Ecto neural progenitor cell (in vitro differentiated cells): ENCODE data around the gene GBP5.
"Not testable (repeated sequence)": the region's sequence is repeated elsewhere in the genome, so short reads cannot be mapped to it uniquely, and the experiment has no call there.

Source experiments
- DNase-seq: peaks from one replicate; pipeline ENCODE4 v3.0.0-alpha.2; 2018; ENCODE audit warnings: low spot score

Gene GBP5, protein sequence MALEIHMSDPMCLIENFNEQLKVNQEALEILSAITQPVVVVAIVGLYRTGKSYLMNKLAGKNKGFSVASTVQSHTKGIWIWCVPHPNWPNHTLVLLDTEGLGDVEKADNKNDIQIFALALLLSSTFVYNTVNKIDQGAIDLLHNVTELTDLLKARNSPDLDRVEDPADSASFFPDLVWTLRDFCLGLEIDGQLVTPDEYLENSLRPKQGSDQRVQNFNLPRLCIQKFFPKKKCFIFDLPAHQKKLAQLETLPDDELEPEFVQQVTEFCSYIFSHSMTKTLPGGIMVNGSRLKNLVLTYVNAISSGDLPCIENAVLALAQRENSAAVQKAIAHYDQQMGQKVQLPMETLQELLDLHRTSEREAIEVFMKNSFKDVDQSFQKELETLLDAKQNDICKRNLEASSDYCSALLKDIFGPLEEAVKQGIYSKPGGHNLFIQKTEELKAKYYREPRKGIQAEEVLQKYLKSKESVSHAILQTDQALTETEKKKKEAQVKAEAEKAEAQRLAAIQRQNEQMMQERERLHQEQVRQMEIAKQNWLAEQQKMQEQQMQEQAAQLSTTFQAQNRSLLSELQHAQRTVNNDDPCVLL

DNA sequence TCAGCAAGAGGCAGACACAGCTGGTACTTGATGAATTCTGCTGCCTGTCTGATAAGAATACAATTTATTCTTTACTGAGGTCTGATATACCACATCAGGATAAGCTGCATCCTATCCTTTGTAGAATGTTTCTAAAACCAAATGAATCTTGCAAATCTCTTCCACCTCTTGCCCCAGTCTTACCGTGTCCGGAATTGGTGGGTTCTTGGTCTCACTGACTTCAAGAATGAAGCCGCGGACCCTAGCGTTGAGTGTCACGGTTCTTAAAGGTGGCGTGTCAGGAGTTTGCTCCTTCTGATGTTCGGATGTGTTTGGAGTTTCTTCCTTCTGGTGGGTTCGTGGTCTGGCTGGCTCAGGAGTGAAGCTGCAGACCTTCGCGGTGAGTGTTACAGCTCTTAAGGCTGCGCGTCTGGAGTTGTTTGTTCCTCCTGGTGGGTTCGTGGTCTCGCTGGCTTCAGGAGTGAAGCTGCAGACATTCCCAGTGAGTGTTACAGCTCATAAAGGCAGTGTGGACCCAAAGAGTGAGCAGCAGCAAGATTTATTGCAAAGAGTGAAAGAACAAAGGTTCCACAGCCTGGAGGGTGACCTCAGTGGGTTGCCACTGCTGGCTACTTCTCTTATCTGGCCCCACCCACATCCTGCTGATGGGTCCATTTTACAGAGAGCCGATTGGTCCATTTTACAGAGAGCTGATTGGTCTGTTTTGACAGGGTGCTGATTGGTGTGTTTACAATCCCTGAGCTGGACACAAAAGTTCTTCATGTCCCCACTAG is at the start of gene GBP5:
GBP5 (minus strand) TSS at position 592 of the 773 bp plus-strand sequence. CDS start 3,305 bp downstream, outside the sequence.
- DNase-seq: not testable (repeated sequence)

DNA sequence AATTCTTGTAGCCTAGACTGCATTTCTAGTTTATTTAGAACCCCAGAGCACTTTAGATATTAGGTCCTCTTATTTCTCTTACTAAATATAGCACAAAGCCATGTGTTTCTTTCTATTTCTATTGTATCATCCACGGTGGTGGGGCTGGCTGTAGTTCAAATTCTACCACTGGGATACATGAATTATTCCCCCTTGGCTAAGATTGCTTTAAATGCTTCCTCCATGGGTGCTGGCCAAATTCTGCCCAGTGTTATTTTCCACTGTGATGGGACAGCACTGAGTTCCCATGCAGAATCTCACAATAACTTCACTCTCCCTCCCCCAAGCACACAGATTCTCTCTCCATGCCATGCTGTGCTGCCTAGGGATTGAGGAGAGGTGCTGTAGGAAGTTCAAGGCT is 49.7 kb upstream of the GBP5 start:
- no peak for DNase-seq

DNA sequence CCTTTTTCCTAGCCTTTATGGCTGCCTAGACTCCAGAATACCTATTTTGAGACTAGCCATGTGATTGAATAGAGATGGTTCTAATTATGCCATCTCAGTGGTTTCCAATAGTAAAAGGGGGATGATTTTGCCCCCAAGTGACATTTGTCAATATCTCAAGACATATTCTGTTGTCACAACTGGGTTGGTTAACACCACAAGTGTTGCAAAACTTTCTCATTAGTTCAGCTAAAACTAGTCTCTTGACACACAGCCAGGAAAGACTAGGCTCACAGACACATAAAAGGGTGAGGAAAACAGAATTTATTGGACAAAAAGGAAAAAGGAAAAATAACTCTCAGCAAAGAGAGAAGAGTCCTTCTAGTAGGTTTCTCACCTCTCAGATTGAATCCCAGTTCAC is 39.9 kb upstream of the GBP5 start:
- no peak for DNase-seq

DNA sequence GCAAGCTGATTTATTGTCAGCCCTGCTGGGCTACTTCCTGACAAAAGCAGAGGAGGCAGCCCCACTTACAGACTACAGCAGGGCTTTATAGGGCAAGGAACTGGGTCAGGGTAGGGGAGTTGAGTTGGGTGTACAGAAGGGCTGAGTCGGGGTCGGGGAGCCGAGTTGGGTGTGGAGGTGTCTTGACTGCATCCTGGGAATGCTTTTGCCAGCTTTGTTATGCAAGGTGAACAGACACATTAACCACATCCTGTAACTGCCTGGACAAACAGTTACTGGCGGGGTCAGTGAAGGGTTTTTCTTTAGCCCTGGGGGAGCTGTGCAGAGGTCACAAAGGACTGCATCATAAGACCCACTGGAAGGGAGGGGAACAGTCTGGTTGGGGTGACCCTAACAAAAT is 39.1 kb upstream of the GBP5 start:
- DNase-seq: no peak

DNA sequence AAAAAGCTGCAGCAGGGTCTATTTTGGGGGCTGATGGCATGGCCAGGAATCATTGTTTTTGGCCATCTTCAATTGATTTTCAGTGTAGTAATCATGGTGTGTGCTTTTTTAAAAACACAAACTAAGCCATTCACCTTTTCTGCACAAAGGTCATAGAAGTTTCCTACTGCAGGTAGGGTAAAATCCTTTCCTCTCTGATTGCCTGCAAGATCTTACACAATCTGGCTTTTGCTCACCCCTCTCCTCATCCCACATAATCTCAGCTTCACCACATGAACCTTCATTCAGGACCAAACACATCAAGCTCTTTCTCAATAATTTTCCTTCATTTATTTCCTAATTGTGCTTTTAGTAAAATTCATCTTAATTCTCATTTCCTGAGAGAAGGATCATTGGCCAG is 38.3 kb upstream of the GBP5 start:
- no peak for DNase-seq

DNA sequence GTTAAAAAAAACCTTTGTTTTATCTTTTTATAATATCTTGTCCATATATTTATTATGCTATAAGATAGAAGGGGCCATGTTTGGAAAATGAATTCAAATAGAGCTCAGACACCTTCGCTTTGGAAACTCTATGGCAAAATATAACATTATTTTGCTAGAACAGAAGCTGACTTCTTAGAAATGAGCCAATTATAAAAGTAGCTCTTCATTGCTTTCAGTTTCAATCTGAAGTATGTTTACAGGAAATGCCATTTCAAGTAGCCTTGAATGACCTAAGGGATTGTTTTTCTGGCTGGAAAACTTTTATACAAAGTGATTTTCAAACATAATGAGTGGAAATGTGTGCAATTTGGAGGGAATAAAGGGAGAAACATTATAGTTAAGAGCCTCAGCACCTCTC is 37.8 kb upstream of the GBP5 start:
- DNase-seq: no peak

DNA sequence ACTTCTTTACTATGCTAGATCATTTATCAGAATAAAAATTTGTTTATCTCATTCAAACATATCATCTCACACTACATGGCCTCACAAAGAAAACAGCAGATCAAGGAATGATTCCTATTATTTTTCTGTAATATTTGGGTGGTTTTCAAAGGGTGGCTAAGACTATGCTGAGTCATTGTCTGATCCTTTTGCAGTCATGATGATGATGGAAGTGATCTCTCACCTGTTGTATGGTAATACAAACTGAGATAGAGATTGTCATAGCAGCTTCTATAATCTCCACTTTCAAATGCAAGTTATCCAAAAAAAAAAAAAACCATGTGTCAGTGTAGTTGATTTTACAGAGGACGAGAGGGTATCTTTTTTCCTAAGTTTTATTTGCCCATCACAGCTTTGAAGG is 37.2 kb upstream of the GBP5 start:
- no peak for DNase-seq

DNA sequence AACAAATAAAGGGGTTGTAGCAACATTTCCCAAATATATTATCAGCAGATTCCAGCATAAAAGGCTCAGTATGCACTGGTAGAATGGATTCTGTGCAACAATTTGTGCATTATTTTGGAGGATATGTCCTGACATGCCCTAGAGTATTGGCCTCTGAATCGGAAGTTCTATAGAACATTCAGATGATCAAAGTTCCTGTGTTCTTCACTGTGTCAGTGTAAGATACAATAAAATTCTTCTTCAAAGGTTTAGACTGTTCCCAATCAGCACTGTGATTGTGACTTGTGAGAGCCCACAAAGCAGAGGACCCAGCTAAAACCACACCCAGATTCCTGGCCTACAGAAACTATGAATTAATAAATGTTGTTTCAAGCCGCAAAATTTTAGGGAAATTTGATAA is 33.6 kb upstream of the GBP5 start:
- no peak for DNase-seq

DNA sequence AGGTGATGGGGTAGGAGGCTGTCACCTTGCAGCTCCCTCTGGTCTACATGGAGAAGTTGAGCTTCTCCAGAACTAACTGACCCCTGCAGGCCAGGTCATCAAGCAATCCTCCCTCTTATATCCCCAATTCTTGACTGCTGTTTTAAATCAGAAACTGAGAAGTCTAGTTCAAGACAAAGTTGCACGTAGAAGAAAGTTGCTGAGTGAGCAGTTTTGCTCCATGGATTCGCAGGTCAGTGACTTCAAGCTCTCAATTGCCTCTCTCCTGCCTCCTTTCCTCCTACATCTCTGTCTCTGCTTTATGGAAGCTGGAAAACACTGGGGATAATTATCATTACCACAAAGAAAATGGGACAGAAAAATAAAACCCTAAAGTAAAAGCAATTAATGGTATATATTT is 32.8 kb upstream of the GBP5 start:
- DNase-seq: no peak

DNA sequence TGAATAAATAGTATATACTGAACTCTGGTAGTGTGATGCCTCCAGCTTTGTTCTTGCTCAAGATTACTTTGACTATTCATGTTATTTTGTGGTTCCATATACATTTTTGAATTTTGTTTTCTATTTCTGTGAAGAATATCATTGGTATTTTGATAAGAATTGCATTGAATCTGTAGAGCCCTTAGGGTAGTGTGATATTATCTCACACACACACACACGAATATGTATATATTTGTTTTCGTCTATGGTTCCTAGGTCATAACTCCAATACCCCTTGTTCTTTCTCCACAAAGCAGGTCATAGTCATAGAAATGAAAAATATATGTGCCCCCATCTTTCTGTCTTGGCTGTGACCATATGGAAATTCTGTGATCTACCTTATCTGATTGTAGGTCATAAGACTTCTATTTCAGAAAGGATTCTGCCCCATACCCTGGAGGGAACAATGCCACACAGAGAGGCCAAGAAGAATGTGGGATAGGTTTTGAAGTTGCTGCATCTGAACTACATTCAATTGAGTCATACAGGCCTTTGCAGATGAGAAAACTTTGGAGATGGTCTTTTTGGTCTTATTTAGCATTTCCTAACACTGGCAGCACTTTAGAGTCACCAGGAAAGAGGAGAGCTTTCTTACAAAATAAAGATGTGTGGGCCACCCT is 32.0 kb upstream of the GBP5 start:
- no peak for DNase-seq

DNA sequence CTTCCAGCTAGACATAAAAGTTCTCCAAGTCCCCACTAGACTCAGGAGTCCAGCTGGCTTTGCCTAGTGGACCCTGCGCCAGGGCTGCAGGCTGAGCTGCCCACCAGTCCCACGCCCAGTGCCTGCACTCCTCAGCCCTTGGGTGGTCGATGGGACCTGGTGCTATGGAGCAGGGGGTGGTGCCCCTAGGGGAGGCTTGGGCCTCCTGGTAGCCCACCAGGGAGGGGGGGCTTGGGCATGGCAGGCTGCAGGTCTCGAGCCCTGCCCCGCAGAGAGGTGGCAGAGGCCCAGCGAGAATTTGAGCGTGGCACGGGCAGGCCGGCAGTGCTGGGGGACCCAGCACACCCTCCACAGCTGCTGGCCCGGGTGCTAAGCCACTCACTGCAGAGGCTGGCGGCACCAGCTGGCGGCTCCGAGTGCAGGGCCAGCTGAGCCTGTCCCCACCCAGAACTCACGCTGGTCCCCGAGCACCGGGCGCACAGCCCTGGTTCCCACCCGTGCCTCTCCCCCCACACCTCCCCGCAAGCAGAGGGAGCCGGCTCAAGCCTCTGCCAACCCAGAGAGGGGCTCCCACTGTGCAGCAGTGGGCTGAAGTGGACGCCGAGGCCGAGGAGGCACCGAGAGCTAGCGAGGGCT is 30.2 kb upstream of the GBP5 start:
- no peak for DNase-seq

DNA sequence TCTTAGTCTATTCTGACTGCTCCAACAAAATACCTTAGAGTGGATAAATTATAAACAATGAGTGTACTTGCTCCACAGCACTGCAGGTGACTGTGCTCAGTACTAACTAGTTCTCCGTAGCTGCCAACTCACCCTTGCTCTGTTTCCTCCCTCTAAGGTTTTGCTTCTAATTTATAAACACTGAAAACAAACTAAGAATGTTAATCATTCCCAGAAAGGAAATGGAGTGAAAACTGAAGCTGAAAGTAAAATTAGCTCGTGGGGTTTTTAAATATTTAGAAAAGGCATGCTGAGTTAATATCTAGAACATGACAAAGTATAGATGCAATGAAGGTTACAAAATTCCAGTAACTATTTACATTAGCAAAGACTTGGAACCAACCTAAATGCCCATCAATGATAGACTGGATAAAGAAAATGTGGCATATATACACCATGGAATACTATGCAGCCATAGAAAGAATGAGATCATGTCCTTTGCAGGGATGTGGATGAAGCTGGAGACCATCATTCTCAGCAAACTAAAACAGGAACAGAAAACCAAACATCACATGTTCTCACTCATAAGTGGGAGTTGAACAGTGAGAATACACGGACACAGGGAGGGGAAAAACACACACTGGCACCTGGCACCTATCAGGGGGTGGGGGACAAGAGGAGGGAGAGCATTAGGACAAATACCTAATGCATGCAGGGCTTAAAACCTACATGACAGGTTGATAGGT is 27.2 kb upstream of the GBP5 start:
- DNase-seq: not testable (repeated sequence)

DNA sequence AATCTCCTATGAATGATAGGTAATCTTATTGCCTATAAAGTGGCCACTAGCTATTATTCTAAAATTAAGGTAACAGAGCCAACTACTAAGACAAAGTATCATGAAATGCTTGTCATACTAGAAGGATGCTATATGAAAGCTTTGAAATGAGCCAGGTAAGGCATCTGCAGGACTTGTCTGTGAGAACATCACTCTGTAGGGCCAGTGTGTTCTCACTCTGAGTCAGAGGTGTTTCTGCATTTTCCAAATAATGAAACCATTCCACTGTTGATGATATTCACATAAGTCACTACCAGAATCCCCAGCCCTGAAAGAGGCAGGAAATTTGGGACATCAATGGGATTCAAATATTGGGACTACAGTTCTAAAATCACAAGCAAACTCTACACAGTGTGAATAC is 25.8 kb upstream of the GBP5 start:
- DNase-seq: no peak

DNA sequence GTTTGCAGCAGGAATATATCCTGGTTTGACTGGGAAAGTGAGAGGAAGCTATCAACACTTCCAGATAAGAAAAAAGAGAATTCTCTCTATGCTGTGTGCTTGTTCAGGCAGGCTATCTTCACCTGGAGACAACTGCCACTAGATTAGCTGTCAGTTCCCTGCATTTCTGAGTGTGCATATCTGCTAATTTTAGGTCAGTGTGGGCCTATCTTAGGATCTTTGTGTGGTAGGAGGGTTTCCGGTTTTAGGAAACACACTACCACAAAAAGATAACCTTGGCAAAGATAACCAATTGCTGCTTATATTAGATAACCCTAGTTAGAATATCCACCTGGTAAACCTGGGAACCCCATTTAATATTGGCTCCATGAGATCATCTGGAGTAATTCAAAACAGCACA is 22.5 kb upstream of the GBP5 start:
- no peak for DNase-seq

DNA sequence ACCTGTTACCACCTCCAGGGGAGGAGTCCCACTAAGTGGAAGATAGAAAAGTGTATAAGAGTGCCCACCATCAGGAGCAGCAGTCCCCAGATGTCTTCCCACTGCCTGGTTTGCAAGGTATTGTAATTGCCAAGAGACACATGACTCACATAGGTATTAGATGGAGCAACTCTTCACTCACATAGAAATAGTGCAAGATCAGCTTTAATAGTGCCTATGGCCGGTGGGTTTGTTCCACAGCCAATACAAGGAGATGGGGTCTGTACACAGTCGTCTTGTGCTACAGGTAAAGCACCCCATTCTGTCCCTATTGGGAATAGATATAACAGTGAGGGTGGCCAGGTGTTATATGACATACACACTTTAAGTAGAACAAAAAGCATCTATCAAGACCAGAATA is 18.6 kb upstream of the GBP5 start:
- DNase-seq: no peak

DNA sequence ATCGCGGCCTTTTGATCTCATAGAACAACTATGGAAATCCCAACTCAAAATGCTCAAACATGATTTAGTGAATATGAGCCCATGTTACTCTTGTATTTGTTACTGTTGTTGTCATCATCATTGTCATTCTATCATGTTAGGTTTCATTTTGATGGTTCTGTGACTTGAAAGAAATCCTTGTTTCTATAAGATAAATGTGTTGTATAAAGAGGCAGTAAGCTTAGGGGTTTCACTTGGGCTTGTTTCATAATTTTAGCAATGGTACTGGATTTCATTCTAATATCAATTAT is 15.3 kb upstream of the GBP5 start:
- DNase-seq: no peak

DNA sequence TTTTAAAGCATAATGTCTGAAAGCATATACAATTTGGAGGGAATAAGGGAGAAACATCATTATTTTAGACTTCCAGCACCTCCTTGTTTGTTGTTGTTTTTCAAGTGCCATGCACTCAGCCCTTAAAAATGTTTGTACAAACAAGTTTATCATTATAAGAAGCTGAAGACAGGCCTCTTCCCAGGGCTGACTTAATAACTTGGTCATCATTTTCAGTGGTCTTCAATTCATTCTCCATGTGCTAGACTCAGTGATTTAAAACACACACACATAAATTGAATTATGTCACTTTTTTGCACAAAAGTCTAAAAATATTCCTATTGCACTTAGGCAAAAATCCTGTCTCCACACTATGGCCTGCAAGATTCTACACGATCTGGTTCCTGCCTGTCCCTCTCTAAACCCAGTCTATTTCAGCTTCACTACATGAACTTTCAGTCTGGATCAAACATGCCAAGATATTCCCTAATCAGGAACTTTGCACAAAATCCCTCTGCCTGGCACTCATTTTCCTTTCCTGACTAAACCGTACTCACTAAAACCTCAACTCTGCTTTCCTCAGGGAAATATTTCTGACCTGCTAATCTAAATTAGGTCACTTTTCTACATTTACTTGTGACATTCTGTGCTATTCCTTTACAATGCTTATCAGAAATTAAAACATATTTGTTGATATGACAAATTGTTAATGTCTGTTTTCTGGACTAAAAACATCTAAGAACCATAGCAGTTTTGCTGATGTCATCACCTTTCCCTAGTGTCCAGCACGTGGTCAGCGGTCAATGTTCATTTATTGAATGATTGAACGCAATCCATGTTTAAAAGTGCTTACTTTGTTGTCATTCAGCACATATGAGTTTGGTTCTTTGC is 14.8 kb upstream of the GBP5 start:
- no peak for DNase-seq

DNA sequence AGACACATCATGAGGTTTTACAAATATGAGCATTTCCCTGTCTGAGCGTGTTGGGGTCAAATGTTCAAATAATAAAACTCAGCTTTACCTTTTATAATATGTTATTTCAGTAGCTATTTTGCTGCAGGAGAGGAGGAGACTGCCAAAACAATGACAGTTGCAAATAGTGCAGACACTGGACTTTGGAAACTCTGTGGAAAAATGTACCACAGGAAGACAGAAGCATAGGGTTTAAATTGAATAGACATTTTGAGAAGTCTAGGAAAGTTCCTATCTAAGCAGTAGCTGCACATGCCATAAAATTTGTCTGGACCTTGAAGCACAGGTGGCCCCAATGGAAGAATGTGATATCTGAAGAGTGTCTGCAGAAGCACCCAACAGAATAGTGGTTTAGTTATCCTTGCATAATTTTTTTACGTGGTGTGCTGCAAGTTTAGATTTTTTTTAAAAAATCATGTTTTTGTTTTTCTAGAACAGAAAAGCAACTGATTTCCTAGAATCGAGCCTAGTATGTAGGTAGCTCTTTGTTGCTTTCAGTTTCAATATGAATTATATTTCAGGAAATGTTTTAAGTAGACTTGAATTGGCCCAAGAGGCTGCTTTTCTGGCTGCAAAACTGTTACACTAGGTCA is 14.0 kb upstream of the GBP5 start:
- no peak for DNase-seq

DNA sequence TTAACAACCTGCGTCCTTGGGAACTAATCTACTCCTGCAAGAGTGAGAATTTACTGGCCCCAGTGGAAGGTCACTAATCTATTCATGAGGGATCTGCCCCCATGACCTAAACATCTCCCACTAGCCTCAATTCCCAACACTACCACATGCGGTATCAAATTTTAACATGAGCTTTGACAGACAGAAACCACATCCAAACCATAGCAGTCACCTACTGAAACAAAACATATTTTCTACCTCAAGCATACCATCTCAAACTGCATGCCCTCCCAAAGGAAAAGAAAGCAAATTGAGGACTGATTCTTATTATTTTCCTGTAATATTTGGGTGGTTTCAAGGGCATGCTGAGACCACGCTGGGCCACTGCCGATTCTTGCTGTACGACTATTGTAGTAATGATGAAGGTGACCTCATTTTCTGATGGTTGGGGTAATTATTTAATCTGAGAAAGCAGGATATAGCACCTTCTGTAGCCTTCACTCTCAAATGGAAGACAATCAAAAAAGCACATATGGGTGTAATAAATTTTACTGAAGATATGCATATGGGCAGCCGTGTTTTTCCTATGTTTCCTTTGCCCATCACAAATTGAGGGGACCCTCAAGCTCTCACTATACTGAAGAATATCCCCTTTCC is 13.2 kb upstream of the GBP5 start:
- DNase-seq: no peak
